Pulmonary artery endothelial cell (primary cell): Measurements from ENCODE around the gene CD36. TPM values are rescaled to one million over a fixed set of nuclear protein-coding genes. Genes with fewer than 3 reads are reported as not detected.
"Not testable (repeated sequence)": the region's sequence is repeated elsewhere in the genome, so short reads cannot be mapped to it uniquely, and the experiment has no call there.

Source experiments
- DNase-seq: peaks from one replicate; pipeline ENCODE4 v3.0.0-alpha.2; 2011; ENCODE audit warnings: low read depth, low spot score
- total RNA-seq: library from RNA; depleted of rRNA; stranded (reverse); fragments of >200 nt; gene quantifications from 2 replicates; pipeline ENCODE4 v1.2.3, GENCODE V29; 2014

The CD36 gene
- total RNA-seq, 1 donor from 2014 or later: 0.26 TPM

- no peak for DNase-seq
Measured at GRCh38 chr7:80651471-80651870, 13.0 kb downstream of the CD36 start.

- DNase-seq: no peak
Measured at GRCh38 chr7:80653244-80653643, 14.8 kb downstream of the CD36 start.

- no peak for DNase-seq
Measured at GRCh38 chr7:80654887-80655340, 16.5 kb downstream of the CD36 start.

- DNase-seq: no peak
Measured at GRCh38 chr7:80656029-80656428, 17.6 kb downstream of the CD36 start.

GRCh38 chr7:80659120-80660055, 20.9 kb downstream of the CD36 start:
- DNase-seq: no peak

GRCh38 chr7:80660939-80661338, 22.5 kb downstream of the CD36 start:
- no peak for DNase-seq

GRCh38 chr7:80661729-80662128, 23.3 kb downstream of the CD36 start:
- DNase-seq: no peak

GRCh38 chr7:80662252-80662651, 23.8 kb downstream of the CD36 start:
- DNase-seq: no peak

GRCh38 chr7:80665526-80665925, 27.1 kb downstream of the CD36 start:
- DNase-seq: no peak

GRCh38 chr7:80666376-80666775, 27.9 kb downstream of the CD36 start:
- no peak for DNase-seq

GRCh38 chr7:80669367-80669766, 30.9 kb downstream of the CD36 start:
- DNase-seq: not testable (repeated sequence)

- no peak for DNase-seq
Measured at GRCh38 chr7:80671744-80672143, 33.3 kb downstream of the CD36 start.

- DNase-seq: no peak
Measured at GRCh38 chr7:80675090-80675489, 36.6 kb downstream of the CD36 start.

- no peak for DNase-seq
Measured at GRCh38 chr7:80676404-80676803, 38.0 kb downstream of the CD36 start.

- no peak for DNase-seq
Measured at GRCh38 chr7:80677629-80678028, 39.2 kb downstream of the CD36 start.

- DNase-seq: no peak
Measured at GRCh38 chr7:80678707-80679106, 40.3 kb downstream of the CD36 start.

GRCh38 chr7:80679921-80680907, 41.8 kb downstream of the CD36 start:
- DNase-seq: no peak

GRCh38 chr7:80681272-80681885, 42.9 kb downstream of the CD36 start:
- no peak for DNase-seq

- DNase-seq: no peak
Measured at GRCh38 chr7:80682744-80683143, 44.3 kb downstream of the CD36 start.

GRCh38 chr7:80686576-80686975, 48.1 kb downstream of the CD36 start:
- no peak for DNase-seq

- DNase-seq: no peak
Measured at GRCh38 chr7:80699045-80699638, 60.7 kb downstream of the CD36 start.
